Astrocyte (in vitro differentiated cells and primary cell): ENCODE data around the gene MRPS12. TPM values are rescaled to one million over a fixed set of nuclear protein-coding genes. Genes with fewer than 3 reads are reported as not detected.

ENCODE experiments used
- DNase-seq: peaks from one replicate; pipeline ENCODE4 v3.0.0-alpha.2; 2010; ENCODE audit warnings: low read depth
- FAIRE-seq: peaks from 2 replicates; lab custom pipeline; 2011; peaks lifted over from hg19 to GRCh38; lab: Jason Lieb, UNC
- H2AFZ ChIP-seq: 2 replicates; pipeline ENCODE4 v1.6.0; 2012; ENCODE audit warnings: low read depth, low read length, inconsistent platforms
- H3K27ac ChIP-seq: 2 replicates; pipeline ENCODE4 v1.5.1; 2011; ENCODE audit warnings: low read depth, low read length, inconsistent platforms
- H3K27me3 ChIP-seq: 2 replicates; pipeline ENCODE4 v1.6.0; 2011; ENCODE audit warnings: low read length, inconsistent platforms; ENCODE audit not compliant: insufficient read depth
- H3K36me3 ChIP-seq: 2 replicates; pipeline ENCODE4 v1.5.1; 2011; ENCODE audit warnings: low read length, inconsistent platforms; ENCODE audit not compliant: insufficient read depth
- H3K4me1 ChIP-seq: 2 replicates; pipeline ENCODE4 v1.5.1; 2011; ENCODE audit warnings: low read length, inconsistent platforms; ENCODE audit not compliant: insufficient read depth
- H3K4me2 ChIP-seq: 2 replicates; pipeline ENCODE4 v1.6.0; 2012; ENCODE audit warnings: low read length, inconsistent platforms
- H3K4me3 ChIP-seq: 2 replicates; pipeline ENCODE4 v1.5.1; 2011; ENCODE audit warnings: low read depth, mild to moderate bottlenecking, low read length, inconsistent platforms; ENCODE audit not compliant: insufficient read depth
- H3K79me2 ChIP-seq: 2 replicates; pipeline ENCODE4 v1.6.0; 2012; ENCODE audit warnings: mild to moderate bottlenecking, low read length, inconsistent platforms; ENCODE audit not compliant: insufficient read depth
- H3K9ac ChIP-seq: 2 replicates; pipeline ENCODE4 v1.6.0; 2012; ENCODE audit warnings: mild to moderate bottlenecking, low read length, inconsistent platforms
- H3K9me3 ChIP-seq: 2 replicates; pipeline ENCODE4 v1.5.1; 2012; ENCODE audit warnings: low read depth, mild to moderate bottlenecking, low read length, inconsistent platforms; ENCODE audit not compliant: insufficient read depth
- H4K20me1 ChIP-seq: 2 replicates; pipeline ENCODE4 v1.6.0; 2012; ENCODE audit warnings: low read length, inconsistent platforms; ENCODE audit not compliant: insufficient read depth
- H3K27ac Mint-ChIP-seq: one replicate; pipeline ENCODE4 v1.8.0; 2021; ENCODE audit warnings: mild to moderate bottlenecking, mixed read lengths; ENCODE audit not compliant: unreplicated experiment
- H3K27me3 Mint-ChIP-seq: one replicate; pipeline ENCODE4 v1.8.0; 2021; ENCODE audit warnings: low read depth, mixed read lengths; ENCODE audit not compliant: unreplicated experiment
- H3K36me3 Mint-ChIP-seq: one replicate; pipeline ENCODE4 v1.8.0; 2021; ENCODE audit warnings: low read depth, mixed read lengths; ENCODE audit not compliant: unreplicated experiment
- H3K4me1 Mint-ChIP-seq: one replicate; pipeline ENCODE4 v1.8.0; 2021; ENCODE audit warnings: low read depth, mixed read lengths; ENCODE audit not compliant: unreplicated experiment
- H3K4me3 Mint-ChIP-seq: one replicate; pipeline ENCODE4 v1.8.0; 2021; ENCODE audit warnings: mild to moderate bottlenecking, moderate library complexity, mixed read lengths; ENCODE audit not compliant: unreplicated experiment
- H3K9me3 Mint-ChIP-seq: one replicate; pipeline ENCODE4 v1.8.0; 2021; ENCODE audit warnings: mild to moderate bottlenecking, mixed read lengths; ENCODE audit not compliant: unreplicated experiment
- CTCF ChIP-seq: IDR thresholded peaks from 2 replicates; pipeline ENCODE4 v1.5.1; 2011; ENCODE audit warnings: low read depth, mild to moderate bottlenecking, inconsistent platforms, low read length, moderate library complexity; ENCODE audit not compliant: insufficient read depth
- EZH2 ChIP-seq: IDR thresholded peaks from 2 replicates; pipeline ENCODE4 v1.6.1; 2012; ENCODE audit warnings: mild to moderate bottlenecking, low read length, inconsistent platforms; ENCODE audit not compliant: insufficient read depth
- total RNA-seq: library from RNA; stranded (reverse); gene quantifications from 2 replicates; pipeline ENCODE4 v1.2.1, GENCODE V29; 2021

The MRPS12 gene
- total RNA-seq, 1 donor from 2014 or later = 59.5 TPM

- peaks cover 7% of the 10 kb centered on the region for H3K36me3 Mint-ChIP-seq
- Histone ChIP-seq H3K9ac (peak within 1 kb of the TSS; percentile 91), H3K27ac (peak within 1 kb of the TSS; percentile 92), H3K4me1 (peaks cover 3% of the 10 kb centered on the region), H3K4me3 (peak within 1 kb of the TSS; percentile 86), H3K36me3 (no peaks in the 10 kb centered on the region), H4K20me1 (peaks cover 12% of the 10 kb centered on the region), H2AFZ (peak within 1 kb of the TSS; percentile 95), H3K4me2 (peak within 1 kb of the TSS; percentile 89), H3K9me3 (no peaks in the 10 kb centered on the region), H3K27me3 (no peaks in the 10 kb centered on the region), H3K79me2 (peaks cover 33% of the 10 kb centered on the region)
- no peaks in the 10 kb centered on the region for H3K27me3 Mint-ChIP-seq
- peak within 1 kb of the TSS; percentile 92 for H3K27ac Mint-ChIP-seq
- peaks cover 1% of the 10 kb centered on the region for H3K9me3 Mint-ChIP-seq
- peak; percentile 9 for FAIRE-seq
- TF ChIP-seq EZH2 = no peak
- no peak for TF ChIP-seq CTCF
- peak; percentile 99 for DNase-seq
- H3K4me3 Mint-ChIP-seq = peak within 1 kb of the TSS; percentile 90
- peaks cover 4% of the 10 kb centered on the region for H3K4me1 Mint-ChIP-seq
Measured at GRCh38 chr19:38899447-38900201, 31.1 kb upstream of the MRPS12 start, which contains the start of the genes NFKBIB and SIRT2. Gene NFKBIB (plus strand): TSS chr19:38899969. CDS start chr19:38900033, 64 bp downstream. Gene SIRT2 (minus strand): TSS chr19:38899618. CDS start chr19:38899521, 97 bp downstream.

GRCh38 chr19:38900202-38900629 lies 30.5 kb upstream of the MRPS12 start:
- DNase-seq = no peak
- Histone ChIP-seq H3K4me2 (peak overlapping the region; percentile 89), H3K4me1 (peaks cover 3% of the 10 kb centered on the region), H3K9me3 (no peaks in the 10 kb centered on the region), H3K4me3 (peak overlapping the region; percentile 86), H2AFZ (peak overlapping the region; percentile 79), H3K36me3 (no peaks in the 10 kb centered on the region), H3K27me3 (no peaks in the 10 kb centered on the region), H3K27ac (peak overlapping the region; percentile 92), H4K20me1 (peaks cover 14% of the 10 kb centered on the region), H3K9ac (peak overlapping the region; percentile 91), H3K79me2 (peaks cover 36% of the 10 kb centered on the region)
- Mint-ChIP-seq H3K36me3 (peaks cover 8% of the 10 kb centered on the region), H3K9me3 (peaks cover 1% of the 10 kb centered on the region), H3K4me1 (peaks cover 4% of the 10 kb centered on the region), H3K27ac (peak overlapping the region; percentile 60), H3K4me3 (peak overlapping the region; percentile 90), H3K27me3 (no peaks in the 10 kb centered on the region)
- TF ChIP-seq CTCF (no peak), EZH2 (no peak)
- no peak for FAIRE-seq

GRCh38 chr19:38900743-38901190 lies 30.0 kb upstream of the MRPS12 start:
- peak overlapping the region; percentile 89 for H3K4me2 ChIP-seq
- H3K36me3 ChIP-seq = no peaks in the 10 kb centered on the region
- no peak overlapping the region for H2AFZ ChIP-seq
- peaks cover 4% of the 10 kb centered on the region for H3K4me1 Mint-ChIP-seq
- no peaks in the 10 kb centered on the region for H3K9me3 ChIP-seq
- DNase-seq = no peak
- peaks cover 3% of the 10 kb centered on the region for H3K4me1 ChIP-seq
- peaks cover 36% of the 10 kb centered on the region for H3K79me2 ChIP-seq
- FAIRE-seq = no peak
- H3K27me3 Mint-ChIP-seq = no peaks in the 10 kb centered on the region
- peak overlapping the region; percentile 90 for H3K4me3 Mint-ChIP-seq
- H3K9me3 Mint-ChIP-seq = peaks cover 1% of the 10 kb centered on the region
- peak overlapping the region; percentile 86 for H3K4me3 ChIP-seq
- TF ChIP-seq CTCF (no peak), EZH2 (no peak)
- peaks cover 14% of the 10 kb centered on the region for H4K20me1 ChIP-seq
- H3K27ac Mint-ChIP-seq = peak overlapping the region; percentile 60
- H3K27ac ChIP-seq = peak overlapping the region; percentile 92
- peak overlapping the region; percentile 91 for H3K9ac ChIP-seq
- H3K36me3 Mint-ChIP-seq = peaks cover 11% of the 10 kb centered on the region
- no peaks in the 10 kb centered on the region for H3K27me3 ChIP-seq
